Endodermal cell (in vitro differentiated cells): ENCODE results near the gene MTA2. TPM values are rescaled to one million over a fixed set of nuclear protein-coding genes. Genes with fewer than 3 reads are reported as not detected.

Experiments
- DNase-seq: peaks from one replicate; pipeline ENCODE4 v3.0.0-alpha.2; 2017
- H3K27ac ChIP-seq: 2 replicates; pipeline ENCODE4 v1.5.1; 2013; ENCODE audit warnings: mild to moderate bottlenecking, low read depth, low read length, moderate library complexity
- H3K27me3 ChIP-seq: 2 replicates; pipeline ENCODE4 v1.6.1; 2013; ENCODE audit warnings: mild to moderate bottlenecking, low read length, moderate library complexity; ENCODE audit not compliant: insufficient read depth, control insufficient read depth, poor library complexity, severe bottlenecking
- H3K36me3 ChIP-seq: 2 replicates; pipeline ENCODE4 v1.7.0; 2013; ENCODE audit warnings: mild to moderate bottlenecking, low read length, moderate library complexity; ENCODE audit not compliant: control insufficient read depth, insufficient read depth
- H3K4me1 ChIP-seq: one replicate; pipeline ENCODE4 v1.7.0; 2013; ENCODE audit warnings: low read length; ENCODE audit not compliant: control insufficient read depth, insufficient read depth
- H3K4me3 ChIP-seq: 2 replicates; pipeline ENCODE4 v1.5.1; 2013; ENCODE audit warnings: mild to moderate bottlenecking, low read length, moderate library complexity
- H3K9ac ChIP-seq: 2 replicates; pipeline ENCODE4 v1.6.1; 2013; ENCODE audit warnings: mild to moderate bottlenecking, low read length, moderate library complexity; ENCODE audit not compliant: poor library complexity, severe bottlenecking; ENCODE audit errors: extremely low read depth
- H3K9me3 ChIP-seq: 2 replicates; pipeline ENCODE4 v1.6.1; 2013; ENCODE audit warnings: mild to moderate bottlenecking, low read length, moderate library complexity; ENCODE audit not compliant: control insufficient read depth
- H3K27ac Mint-ChIP-seq: 2 replicates; pipeline ENCODE4 v1.8.0; 2020; ENCODE audit warnings: mixed read lengths
- H3K27me3 Mint-ChIP-seq: 2 replicates; pipeline ENCODE4 v1.8.0; 2021; ENCODE audit warnings: mild to moderate bottlenecking, mixed read lengths; ENCODE audit not compliant: insufficient read depth
- H3K36me3 Mint-ChIP-seq: 2 replicates; pipeline ENCODE4 v1.8.0; 2020; ENCODE audit warnings: low read depth, mixed read lengths
- H3K4me1 Mint-ChIP-seq: 2 replicates; pipeline ENCODE4 v1.8.0; 2020; ENCODE audit warnings: mixed read lengths
- H3K4me3 Mint-ChIP-seq: 2 replicates; pipeline ENCODE4 v1.8.0; 2020; ENCODE audit warnings: mild to moderate bottlenecking, moderate library complexity, mixed read lengths
- H3K9me3 Mint-ChIP-seq: 2 replicates; pipeline ENCODE4 v1.8.0; 2020; ENCODE audit warnings: mild to moderate bottlenecking, mixed read lengths
- WGBS, 2 experiments: methylation state at CpG; one replicate each; pipeline versions ENCODE4 v1.1.5 to v1.1.7; 2013; ENCODE audit warnings: missing lambda C conversion rate in 2 of 2, mixed read lengths in 1 of 2; ENCODE audit not compliant: insufficient coverage in 1 of 2, insufficient read length in 1 of 2; 5-methylcytosine and 5-hydroxymethylcytosine counted together
- total RNA-seq, 2 donors: library from RNA; stranded (reverse); fragmentation: NEBNext Ultra II Directional in 1 of 2; extraction: Animal tissue kit (Norgen Biotek cat#: 25700) in 1 of 2; gene quantifications; 2 replicates in 1 of 2; 3 replicates in 1 of 2; pipeline ENCODE4 v1.2.1, GENCODE V29; 2021
- TF ChIP-seq, protein P1 (sequence below): fragments of 200-600 bp; sonication (generic); conservative IDR thresholded peaks from 2 replicates; pipeline ENCODE4 v1.5.0; 2021; ENCODE audit warnings: antibody characterized with exemption, mild to moderate bottlenecking

Gene MTA2
- total RNA-seq, 2 donors from 2014 or later, result 131 to 155 TPM

DNA sequence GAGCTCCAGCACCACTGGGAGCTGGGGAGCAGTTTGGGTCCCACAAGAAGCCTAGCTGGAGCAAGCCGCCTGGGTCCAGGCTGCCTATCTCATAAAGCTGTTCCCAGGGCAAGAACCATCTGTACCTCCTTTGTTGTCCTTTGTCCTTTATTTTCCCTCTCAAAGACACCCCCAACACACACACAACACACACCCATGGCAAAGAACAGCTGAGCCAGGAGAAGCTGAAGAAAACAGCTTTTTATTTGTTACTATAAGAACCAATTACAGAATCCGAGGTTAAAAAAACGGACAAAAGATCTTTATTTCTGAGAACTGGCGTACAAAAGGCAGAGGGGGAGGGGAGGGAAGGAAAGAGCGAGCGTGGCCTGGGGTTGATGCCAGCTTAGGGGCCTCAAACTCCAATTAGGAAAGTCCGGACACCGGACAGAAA is 8.7 kb downstream of the MTA2 start:
- no peaks in the 10 kb centered on the region for H3K9me3 ChIP-seq
- H3K36me3 ChIP-seq, result peaks cover 64% of the 10 kb centered on the region
- H3K4me1 ChIP-seq, result peaks cover 5% of the 10 kb centered on the region
- no peak overlapping the region for H3K9ac ChIP-seq
- TF ChIP-seq, protein P1, sequence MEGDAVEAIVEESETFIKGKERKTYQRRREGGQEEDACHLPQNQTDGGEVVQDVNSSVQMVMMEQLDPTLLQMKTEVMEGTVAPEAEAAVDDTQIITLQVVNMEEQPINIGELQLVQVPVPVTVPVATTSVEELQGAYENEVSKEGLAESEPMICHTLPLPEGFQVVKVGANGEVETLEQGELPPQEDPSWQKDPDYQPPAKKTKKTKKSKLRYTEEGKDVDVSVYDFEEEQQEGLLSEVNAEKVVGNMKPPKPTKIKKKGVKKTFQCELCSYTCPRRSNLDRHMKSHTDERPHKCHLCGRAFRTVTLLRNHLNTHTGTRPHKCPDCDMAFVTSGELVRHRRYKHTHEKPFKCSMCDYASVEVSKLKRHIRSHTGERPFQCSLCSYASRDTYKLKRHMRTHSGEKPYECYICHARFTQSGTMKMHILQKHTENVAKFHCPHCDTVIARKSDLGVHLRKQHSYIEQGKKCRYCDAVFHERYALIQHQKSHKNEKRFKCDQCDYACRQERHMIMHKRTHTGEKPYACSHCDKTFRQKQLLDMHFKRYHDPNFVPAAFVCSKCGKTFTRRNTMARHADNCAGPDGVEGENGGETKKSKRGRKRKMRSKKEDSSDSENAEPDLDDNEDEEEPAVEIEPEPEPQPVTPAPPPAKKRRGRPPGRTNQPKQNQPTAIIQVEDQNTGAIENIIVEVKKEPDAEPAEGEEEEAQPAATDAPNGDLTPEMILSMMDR, result no peak
- H3K27me3 ChIP-seq, result no peaks in the 10 kb centered on the region
- Mint-ChIP-seq H3K27ac (no peak overlapping the region), H3K4me1 (peaks cover 23% of the 10 kb centered on the region), H3K9me3 (no peaks in the 10 kb centered on the region), H3K27me3 (no peaks in the 10 kb centered on the region), H3K36me3 (peaks cover 57% of the 10 kb centered on the region), H3K4me3 (no peak overlapping the region)
- peak overlapping the region; percentile 15 for H3K27ac ChIP-seq
- 86% methylated on average over 8 of the region's 8 CpGs; no CpG with 5 or more reads in 1 of the 2 experiments for WGBS, 2 experiments
- no peak overlapping the region for H3K4me3 ChIP-seq
- DNase-seq, result no peak

DNA sequence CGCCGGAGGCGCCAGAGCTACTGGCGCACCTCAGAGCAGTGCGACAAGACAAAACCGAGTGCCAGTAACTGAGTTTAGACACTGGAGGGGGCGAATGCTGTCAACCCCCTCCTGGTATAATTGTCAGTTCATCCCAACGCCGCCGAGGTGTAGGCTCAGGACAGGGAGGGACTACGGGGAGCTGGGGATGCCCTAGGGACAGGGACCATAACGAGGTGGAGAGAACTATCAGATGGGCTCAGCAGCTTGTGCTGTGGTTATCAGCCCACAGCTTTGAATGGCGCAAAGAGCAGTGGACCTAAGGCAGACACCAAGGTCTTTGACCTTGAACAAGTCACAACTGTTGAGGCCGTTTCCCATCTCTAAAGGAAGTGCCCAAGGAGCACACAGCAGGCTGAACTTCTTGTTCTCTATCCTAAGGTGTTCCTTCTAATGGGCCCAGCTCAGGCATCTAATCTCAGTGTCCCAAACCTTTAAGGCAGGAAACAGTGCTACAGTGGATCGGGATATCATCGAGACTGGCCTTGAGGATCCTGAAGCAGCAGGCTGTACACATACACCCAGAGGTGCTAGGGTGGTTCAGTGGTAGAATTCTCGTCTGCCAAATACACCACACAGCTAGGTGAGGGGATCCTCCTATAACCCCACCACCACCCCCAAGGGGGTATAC is 9.4 kb downstream of the MTA2 start:
- Histone ChIP-seq H3K4me3 (peak overlapping the region; percentile 99), H3K36me3 (peaks cover 63% of the 10 kb centered on the region), H3K9me3 (no peaks in the 10 kb centered on the region), H3K4me1 (no peaks in the 10 kb centered on the region), H3K27me3 (no peaks in the 10 kb centered on the region), H3K9ac (peak overlapping the region; percentile 21), H3K27ac (peak overlapping the region; percentile 96)
- no peak for DNase-seq
- TF ChIP-seq, protein P1, result no peak
- H3K4me3 Mint-ChIP-seq, result peak overlapping the region; percentile 87
- peaks cover 17% of the 10 kb centered on the region for H3K4me1 Mint-ChIP-seq
- no peaks in the 10 kb centered on the region for H3K9me3 Mint-ChIP-seq
- WGBS, 2 experiments, result 33 to 37% methylated on average over 16 of the region's 17 CpGs
- H3K36me3 Mint-ChIP-seq, result peaks cover 55% of the 10 kb centered on the region
- peak overlapping the region; percentile 92 for H3K27ac Mint-ChIP-seq
- H3K27me3 Mint-ChIP-seq, result no peaks in the 10 kb centered on the region

DNA sequence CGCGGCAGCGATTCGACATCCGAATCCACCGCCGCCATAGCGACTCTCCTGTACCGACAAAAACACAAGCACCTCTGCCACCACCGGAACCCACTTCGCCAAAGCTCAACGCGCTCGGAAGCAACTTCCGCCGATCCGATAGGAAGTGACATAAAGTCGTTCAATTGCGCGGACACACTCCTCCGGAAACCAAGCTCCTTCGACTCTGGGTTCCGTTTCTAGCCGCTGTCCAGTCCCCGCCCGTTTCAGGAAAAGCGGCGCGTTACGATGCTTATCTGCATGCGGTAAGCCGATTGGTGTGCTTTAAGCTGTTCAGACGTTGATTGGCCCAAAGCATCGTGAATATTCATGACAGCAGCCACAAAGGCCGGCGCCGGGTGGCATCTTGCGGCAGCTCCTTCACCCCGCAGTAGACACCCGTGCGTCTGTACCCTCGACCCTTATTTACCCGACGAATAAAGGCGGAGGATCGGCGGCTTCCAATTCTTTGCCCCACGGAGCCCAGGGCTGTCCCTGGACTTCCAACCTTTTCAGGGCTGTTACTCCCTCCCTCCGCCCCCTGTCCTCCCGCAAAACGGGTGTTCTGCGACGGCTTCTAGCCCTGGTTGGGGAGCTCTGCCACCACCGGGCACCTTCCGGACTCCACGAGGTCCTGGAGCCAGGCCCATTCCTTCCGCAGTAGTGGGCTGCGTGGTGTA is 10.1 kb downstream of the MTA2 start, which contains the start of gene TUT1:
TSS of gene TUT1 (minus strand) at position 76 of the 698 bp plus-strand sequence. CDS start at position 38, 38 bp downstream.
- WGBS, 2 experiments, result 0 to 1% methylated on average over 37 to 58 of the region's 58 CpGs
- peak within 1 kb of the TSS; percentile 97 for H3K27ac Mint-ChIP-seq

More for the DNA sequence above, 10.1 kb downstream of the MTA2 start, which contains the start of gene TUT1:
- H3K9me3 ChIP-seq, result no peaks in the 10 kb centered on the region
- TF ChIP-seq, protein P1, result no peak
- peak within 1 kb of the TSS; percentile 99 for H3K4me3 ChIP-seq
- peaks cover 15% of the 10 kb centered on the region for H3K4me1 Mint-ChIP-seq
- peak; percentile 99 for DNase-seq
- no peaks in the 10 kb centered on the region for H3K27me3 ChIP-seq
- peak within 1 kb of the TSS; percentile 87 for H3K4me3 Mint-ChIP-seq
- H3K36me3 ChIP-seq, result peaks cover 57% of the 10 kb centered on the region
- peak within 1 kb of the TSS; percentile 79 for H3K9ac ChIP-seq
- no peaks in the 10 kb centered on the region for H3K9me3 Mint-ChIP-seq
- H3K27me3 Mint-ChIP-seq, result no peaks in the 10 kb centered on the region
- no peaks in the 10 kb centered on the region for H3K4me1 ChIP-seq
- peaks cover 50% of the 10 kb centered on the region for H3K36me3 Mint-ChIP-seq
- peak within 1 kb of the TSS; percentile 96 for H3K27ac ChIP-seq
